K562 (cell line): ENCODE data around the gene BMP3. TPM values are rescaled to one million over a fixed set of nuclear protein-coding genes. Genes with fewer than 3 reads are reported as not detected.

ENCODE experiments used
- COPS2 ChIP-seq: fragments of 450-650 bp; conservative IDR thresholded peaks from 2 replicates; pipeline ENCODE4 v1.6.1; 2016; ENCODE audit warnings: mild to moderate bottlenecking, moderate library complexity
- PTTG1 ChIP-seq: fragments of 450-650 bp; IDR thresholded peaks from 2 replicates; pipeline ENCODE4 v1.6.1; 2016; ENCODE audit warnings: low read depth, mild to moderate bottlenecking, missing genetic modification characterization, missing compliant biosample characterization
- STAT6 ChIP-seq: sonication (generic); formaldehyde crosslinking; IDR thresholded peaks from 2 replicates; pipeline ENCODE4 v1.8.1; 2023; ENCODE audit warnings: mild to moderate bottlenecking, missing genetic modification reagents
- TEAD1 ChIP-seq, 2 experiments: fragments of 450-650 bp in 1 of 2; sonication (generic) in 1 of 2; formaldehyde crosslinking; IDR thresholded peaks; 2 replicates each; pipeline versions ENCODE4 v1.4.0 to v1.8.0; 2020 to 2022; ENCODE audit warnings: mild to moderate bottlenecking in 2 of 2, missing genetic modification reagents in 1 of 2
- ZNF408 ChIP-seq: fragments of 250-450 bp; sonication (Bioruptor Pico); IDR thresholded peaks from 2 replicates; pipeline ENCODE4 v1.4.0; 2020; ENCODE audit warnings: low read depth, mild to moderate bottlenecking, moderate library complexity
- polyA plus RNA-seq, 8 experiments: library from polyadenylated mRNA; depleted of rRNA in 4 of 8; stranded (reverse) in 5 of 8; unstranded in 3 of 8; fragments of >200 nt; fragmentation: Nextera tagmentation in 2 of 8; fragmentation: Illumina TruSeq in 1 of 8; extraction: Ambion mirVana in 2 of 8; extraction: Trizol in 1 of 8; gene quantifications; 2 replicates each; pipeline versions ENCODE4 v1.2.1 to v1.2.3, GENCODE V29; 2011 to 2014; ENCODE audit warnings: inconsistent platforms in 1 of 8, missing spikeins in 1 of 8
- total RNA-seq, 7 experiments: library from RNA; depleted of rRNA in 6 of 7; stranded (reverse); fragments of >200 nt in 6 of 7; fragmentation: Illumina TruSeq in 2 of 7; extraction: Trizol in 2 of 7; gene quantifications; 2 replicates each; pipeline versions ENCODE4 v1.2.1 to v1.2.3, GENCODE V29; 2011 to 2021; ENCODE audit warnings: low replicate concordance in 1 of 7
- TF ChIP-seq, protein P1 (sequence below): fragments of 450-650 bp; IDR thresholded peaks from 2 replicates; pipeline ENCODE4 v1.6.1; 2017; ENCODE audit warnings: antibody characterized with exemption, mild to moderate bottlenecking

Gene BMP3
- total and polyA plus RNA-seq, 9 of the 15 experiments (the other 6 are each of a cell fraction or from before 2014, with no cell fraction given), result 0.01 TPM; not detected in 8

- TF ChIP-seq STAT6 (CRISPR knock-in tag) (no peak), PTTG1 (no peak), COPS2 (no peak), ZNF408 (CRISPR knock-in tag) (no peak), TEAD1 (CRISPR knock-in tag; IDR thresholded peaks at IDR 0.05) (no peak)
- TF ChIP-seq, protein P1, sequence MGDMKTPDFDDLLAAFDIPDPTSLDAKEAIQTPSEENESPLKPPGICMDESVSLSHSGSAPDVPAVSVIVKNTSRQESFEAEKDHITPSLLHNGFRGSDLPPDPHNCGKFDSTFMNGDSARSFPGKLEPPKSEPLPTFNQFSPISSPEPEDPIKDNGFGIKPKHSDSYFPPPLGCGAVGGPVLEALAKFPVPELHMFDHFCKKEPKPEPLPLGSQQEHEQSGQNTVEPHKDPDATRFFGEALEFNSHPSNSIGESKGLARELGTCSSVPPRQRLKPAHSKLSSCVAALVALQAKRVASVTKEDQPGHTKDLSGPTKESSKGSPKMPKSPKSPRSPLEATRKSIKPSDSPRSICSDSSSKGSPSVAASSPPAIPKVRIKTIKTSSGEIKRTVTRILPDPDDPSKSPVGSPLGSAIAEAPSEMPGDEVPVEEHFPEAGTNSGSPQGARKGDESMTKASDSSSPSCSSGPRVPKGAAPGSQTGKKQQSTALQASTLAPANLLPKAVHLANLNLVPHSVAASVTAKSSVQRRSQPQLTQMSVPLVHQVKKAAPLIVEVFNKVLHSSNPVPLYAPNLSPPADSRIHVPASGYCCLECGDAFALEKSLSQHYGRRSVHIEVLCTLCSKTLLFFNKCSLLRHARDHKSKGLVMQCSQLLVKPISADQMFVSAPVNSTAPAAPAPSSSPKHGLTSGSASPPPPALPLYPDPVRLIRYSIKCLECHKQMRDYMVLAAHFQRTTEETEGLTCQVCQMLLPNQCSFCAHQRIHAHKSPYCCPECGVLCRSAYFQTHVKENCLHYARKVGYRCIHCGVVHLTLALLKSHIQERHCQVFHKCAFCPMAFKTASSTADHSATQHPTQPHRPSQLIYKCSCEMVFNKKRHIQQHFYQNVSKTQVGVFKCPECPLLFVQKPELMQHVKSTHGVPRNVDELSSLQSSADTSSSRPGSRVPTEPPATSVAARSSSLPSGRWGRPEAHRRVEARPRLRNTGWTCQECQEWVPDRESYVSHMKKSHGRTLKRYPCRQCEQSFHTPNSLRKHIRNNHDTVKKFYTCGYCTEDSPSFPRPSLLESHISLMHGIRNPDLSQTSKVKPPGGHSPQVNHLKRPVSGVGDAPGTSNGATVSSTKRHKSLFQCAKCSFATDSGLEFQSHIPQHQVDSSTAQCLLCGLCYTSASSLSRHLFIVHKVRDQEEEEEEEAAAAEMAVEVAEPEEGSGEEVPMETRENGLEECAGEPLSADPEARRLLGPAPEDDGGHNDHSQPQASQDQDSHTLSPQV, result no peak
Measured at GRCh38 chr4:81049330-81049729, 18.8 kb downstream of the BMP3 start (continued).
